HG02852 (cell line): ENCODE measurements around the gene TBCD.

ENCODE experiments used
- ATAC-seq: cut with Tn5 transposase; IDR thresholded peaks from one replicate; pipeline ENCODE4 v1.9.1; 2021; ENCODE audit warnings: mild to moderate bottlenecking, moderate library complexity; ENCODE audit not compliant: unreplicated experiment

The TBCD gene

DNA sequence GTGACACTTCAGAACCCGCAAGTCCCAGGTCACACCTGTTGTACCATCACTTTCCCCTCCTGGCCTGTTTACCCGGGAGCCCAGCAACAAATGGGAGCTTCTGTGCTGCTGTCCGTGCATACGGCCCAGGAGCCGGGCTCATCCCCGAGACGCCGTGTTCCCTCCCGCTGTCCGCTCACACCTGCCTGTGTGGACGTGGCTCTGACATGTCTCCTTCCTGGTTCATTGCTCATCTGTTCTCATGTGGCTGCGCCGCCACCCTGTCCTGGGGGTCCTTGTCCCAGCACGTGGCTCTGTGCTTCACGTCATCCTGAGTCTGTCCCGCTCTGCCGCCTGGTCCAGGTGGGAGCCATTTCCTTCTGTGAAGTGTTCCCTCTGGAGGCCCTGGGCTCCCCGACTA is 37.9 kb downstream of the TBCD start:
- ATAC-seq = no peak

DNA sequence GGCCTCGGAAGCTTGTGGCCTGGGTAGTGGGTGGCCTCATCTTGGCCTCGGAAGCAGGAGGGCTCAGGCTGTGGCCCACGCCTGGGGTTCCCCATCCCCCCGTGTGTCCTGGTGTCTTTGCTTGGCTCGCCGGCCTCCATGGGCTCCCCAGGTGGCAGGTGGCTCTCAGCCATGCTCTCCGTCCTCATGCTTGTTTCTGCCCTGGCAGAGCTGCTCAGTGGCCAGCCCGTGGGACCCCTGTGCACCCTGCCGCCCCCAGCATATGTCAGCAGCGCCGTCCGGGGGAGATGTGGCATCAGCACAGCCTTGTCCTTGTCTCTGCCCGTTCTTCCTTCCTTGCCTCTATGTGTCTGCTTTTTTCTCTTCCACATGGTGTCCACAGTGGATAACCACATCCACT is 38.5 kb downstream of the TBCD start:
- no peak for ATAC-seq

DNA sequence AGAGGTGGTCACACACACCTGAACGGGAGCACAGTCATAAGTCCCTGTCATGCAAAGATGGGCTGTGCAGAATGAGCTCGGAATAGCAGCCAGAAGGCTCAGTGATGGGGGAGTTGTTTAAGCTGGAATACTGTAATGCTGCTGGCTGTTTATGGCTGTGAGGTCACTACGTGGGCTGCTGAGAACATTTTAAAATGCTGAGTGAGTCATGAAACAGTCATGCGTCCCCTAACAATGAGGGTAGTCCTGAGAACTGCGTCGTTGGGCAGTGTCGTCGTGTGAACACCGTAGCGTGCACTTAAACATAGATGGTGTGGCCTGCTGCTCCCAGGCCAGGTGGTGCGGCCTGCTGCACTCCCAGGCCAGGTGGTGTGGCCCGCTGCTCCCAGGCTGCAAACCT is 39.7 kb downstream of the TBCD start:
- ATAC-seq = no peak

GRCh38 chr17:82793974-82794630 is 42.2 kb downstream of the TBCD start:
- ATAC-seq = no peak

DNA sequence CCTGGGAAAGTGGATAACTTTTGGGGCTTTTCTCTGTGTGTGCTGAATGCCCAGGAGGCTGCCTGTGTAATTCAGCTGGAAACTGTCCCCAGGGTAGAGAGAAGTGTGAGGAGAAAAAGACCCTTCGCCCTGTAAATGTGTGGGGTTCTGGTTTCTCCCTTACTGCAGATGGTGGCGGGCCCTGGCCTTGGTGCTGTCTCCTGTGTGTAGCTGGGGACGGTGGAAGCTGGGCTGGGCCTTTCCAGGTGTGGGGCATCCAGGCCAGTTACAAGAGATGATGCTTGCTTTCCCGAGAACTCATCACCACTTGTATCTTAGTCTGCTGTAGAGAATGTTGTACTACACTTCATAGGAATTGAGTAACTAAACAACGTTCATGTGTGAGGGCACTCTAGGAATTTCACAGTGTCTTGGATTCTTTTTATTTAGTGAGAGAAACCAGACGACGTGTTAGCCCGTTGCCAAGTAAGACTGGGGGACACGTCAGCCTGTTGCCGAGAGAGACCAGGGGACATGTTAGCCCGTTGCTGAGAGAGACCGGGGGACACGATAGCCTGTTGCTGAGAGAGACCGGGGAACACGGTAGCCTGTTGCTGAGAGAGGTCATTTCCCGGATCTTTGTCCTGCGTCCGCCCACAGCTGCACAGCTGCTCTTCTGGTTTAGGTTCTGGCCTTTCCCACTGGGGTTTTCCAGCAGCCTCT is 43.1 kb downstream of the TBCD start:
- ATAC-seq = no peak

GRCh38 chr17:82795615-82796014 is 43.8 kb downstream of the TBCD start:
- no peak for ATAC-seq

GRCh38 chr17:82797061-82797460 is 45.2 kb downstream of the TBCD start:
- no peak for ATAC-seq

DNA sequence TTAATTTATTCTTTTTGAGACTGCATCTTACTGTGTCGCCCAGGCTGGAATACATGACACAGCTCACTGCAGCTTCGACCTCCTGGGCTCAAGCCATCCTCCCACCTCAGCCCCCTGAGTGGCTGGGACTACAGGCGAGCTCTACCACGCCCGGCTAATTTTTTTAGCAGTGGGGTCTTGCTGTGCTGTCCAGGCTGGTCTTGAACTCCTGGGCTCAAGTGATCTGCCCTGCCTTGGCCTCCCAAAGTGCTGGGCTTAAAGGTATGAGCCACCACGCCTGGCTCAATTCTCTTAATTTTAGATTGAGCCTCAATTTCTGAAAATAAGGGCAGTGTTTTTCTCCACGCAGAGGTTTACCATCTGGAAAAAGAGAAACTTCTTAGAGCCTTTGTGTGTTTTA is 46.9 kb downstream of the TBCD start:
- ATAC-seq = no peak

DNA sequence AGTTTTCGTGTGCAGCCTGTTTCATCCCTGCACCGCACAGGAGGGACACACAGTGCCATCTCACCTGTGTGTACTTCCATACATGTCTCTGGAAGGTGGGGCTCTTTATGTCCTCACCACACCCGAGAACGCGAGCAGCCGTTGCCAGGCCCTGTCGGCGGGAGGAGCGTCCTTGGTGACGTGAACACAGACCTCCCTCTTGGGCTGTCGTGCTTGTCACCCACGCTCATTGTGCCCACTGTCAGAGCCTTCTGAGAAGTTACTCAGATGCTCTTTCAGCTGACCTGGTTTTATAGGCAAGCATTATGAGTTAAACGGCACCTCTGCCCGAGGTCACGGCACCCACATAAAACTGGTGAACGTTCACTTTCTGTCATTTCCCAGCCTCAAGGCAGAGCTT is 47.7 kb downstream of the TBCD start:
- ATAC-seq = no peak

DNA sequence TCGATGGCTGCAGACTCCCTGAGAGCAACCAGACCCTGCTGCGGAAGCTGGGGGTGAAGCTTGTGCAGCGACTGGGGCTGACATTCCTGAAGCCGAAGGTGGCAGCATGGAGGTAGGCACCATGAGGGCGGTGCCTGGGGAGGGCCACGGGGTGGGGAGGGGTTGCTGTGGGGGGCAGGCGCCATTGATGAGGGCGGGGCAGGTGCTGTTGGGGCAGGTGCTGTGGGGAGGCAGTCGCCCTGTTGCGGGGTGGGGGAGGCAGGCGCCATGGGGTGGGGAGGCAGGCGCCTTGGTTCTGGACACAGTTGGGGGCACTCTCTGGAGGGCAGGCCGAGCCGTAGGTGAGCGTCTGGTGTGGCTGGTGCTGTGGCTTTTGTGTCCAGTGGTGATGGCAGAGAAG is 49.0 kb downstream of the TBCD start:
- no peak for ATAC-seq

GRCh38 chr17:82801377-82801970 is 49.6 kb downstream of the TBCD start:
- no peak for ATAC-seq

DNA sequence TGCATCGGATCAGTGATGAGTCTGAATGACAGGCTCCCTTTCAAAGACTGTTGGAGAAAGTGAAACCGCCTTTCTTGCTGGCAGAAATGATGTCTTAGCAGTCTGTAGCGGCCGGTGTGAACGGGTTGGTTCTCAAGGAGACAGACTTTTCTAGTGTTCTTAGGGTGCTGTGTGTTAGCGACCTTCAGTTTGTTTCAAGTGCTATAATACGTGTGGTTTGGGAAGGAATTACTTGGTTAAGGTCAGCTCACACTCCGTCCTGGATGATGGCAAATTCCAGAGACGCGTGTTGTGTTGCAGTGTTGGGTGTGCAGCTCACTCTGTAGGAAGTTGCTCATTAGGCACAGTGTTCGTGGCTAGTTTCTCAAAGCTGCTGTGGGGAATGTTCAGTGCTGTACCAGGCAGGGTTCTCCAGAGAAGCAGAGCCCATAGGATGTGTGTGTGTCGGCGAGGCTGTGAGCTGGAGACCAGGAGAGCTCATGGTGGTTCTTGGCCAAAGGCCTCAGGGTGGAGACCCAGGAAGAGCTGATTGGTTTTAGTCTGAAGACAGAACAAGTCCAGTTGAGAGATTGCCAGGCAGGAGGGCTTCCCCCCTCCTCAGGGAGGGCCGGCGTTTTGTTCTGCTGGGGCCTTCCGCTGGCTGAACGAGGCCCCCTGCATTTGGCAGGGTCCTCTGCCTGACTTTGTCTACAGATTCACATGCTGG is 50.4 kb downstream of the TBCD start:
- ATAC-seq = no peak

GRCh38 chr17:82803185-82803584 is 51.3 kb downstream of the TBCD start:
- no peak for ATAC-seq

DNA sequence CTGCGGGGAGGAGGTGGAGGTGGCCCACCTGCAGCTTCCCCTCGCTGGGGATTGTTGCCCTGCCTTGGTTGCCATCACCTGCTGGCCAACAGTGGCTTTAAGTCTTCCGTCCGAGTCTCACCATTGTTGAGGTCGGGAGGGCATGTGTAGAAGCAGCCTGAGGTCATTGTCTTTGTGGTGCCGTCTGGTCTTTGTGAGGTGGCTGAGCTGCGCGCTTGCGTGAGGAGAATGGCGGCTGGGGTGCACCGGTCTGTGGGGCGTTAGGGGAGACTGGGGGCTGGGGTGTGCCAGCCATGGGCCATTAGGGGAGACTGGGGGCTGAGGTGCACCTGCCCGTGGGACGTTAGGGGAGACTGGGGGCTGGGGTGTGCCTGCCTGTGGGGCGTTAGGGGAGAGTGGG is 51.7 kb downstream of the TBCD start:
- no peak for ATAC-seq

DNA sequence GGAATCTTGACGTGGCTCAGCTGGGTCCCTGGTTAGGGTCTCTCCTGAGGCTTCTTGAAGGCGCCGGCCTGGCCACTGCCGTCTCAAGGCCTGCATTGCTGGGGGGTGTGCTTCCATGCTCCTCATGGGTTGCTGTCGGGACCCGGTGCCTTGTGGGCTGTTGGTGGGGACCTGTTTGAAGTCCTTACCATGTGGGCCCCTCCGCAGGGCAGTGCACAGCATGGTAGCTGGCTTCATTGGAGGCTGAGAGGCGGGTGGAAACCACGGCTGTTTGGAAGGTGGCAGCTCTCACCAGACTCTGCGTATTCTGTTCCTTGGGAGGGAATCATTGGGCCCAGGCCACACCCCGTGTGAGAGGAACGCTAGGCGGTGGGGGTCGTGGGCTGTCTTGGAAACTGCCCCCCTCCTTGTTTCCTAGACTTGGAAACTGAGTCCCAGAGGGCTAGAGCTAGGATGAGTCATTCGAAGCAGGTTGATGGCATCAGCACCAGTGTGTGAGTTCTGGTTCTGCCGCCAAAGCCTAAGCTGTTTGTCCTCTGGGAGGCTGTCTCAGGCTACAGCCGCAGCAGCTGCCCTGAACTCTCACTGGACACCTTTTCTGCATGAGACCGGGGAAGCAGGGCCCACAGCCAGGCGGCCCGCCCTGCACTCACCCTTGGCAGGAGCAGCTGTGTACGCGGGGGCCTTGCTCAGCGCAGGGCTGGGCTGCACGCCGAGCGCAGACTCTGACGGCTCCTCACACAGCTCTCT is 52.8 kb downstream of the TBCD start:
- ATAC-seq = no peak

- no peak for ATAC-seq
These were observed 53.4 kb downstream of the TBCD start for GRCh38 chr17:82805254-82805653.

GRCh38 chr17:82805823-82806222 is 54.0 kb downstream of the TBCD start:
- no peak for ATAC-seq

GRCh38 chr17:82806645-82807044 is 54.8 kb downstream of the TBCD start:
- no peak for ATAC-seq

DNA sequence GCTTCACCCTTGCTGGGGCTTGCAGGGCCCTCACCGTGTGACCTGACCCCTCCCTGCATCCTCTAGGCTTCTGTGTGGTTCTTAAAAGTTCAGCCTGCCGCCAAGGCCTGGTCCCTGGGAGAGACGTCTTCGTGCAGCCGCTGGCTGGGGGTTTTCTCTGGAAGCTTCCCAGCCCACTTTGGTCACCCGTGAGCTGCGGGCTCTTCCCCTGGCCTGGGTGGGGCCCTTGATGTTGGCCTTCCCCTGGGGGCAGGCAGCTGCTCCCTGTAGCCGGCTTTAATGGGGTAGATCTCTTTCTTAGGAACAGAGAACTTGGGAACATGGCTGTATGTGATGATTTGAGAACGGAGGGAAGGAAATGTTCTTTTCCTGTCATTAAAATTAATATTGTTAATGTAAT is 55.2 kb downstream of the TBCD start:
- no peak for ATAC-seq

DNA sequence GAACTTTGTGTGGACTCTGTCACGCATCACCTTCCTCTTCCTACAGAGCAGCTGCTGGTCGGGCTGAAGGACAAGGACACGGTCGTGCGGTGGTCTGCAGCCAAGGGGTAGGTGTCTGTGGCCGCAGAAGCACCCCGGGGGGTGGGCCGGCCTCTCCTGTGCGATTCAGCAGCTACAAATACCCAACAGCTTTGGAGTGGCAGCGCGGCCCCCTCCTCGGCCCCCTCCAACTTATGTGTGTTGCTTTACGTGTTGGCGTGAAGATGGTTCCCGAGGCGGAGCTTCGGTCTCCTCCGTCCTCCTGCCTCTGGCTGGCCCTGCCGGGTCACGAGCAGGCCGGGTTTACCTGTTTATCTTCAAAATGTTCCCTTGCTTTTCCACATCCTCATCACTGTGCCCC is 55.7 kb downstream of the TBCD start:
- ATAC-seq = no peak

DNA sequence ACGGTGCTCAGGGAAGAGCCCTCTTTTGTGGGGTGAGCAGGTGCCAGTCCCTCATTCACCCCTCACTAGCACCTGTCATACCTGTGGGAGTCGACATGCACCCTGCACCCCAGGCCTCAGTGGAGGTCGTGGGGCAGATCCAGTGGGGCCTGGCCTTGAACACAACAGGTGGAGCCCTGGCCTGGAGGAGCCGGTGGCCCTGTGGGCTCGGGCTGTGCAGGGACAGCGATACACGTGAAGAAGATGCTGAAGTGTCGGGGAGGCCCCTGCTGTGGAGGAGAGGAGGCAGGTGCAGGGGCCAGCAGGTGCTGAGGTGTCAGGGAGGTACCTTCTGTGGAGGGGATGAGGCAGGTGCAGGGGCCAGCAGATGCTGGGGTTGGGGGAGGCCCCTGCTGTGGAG is 56.1 kb downstream of the TBCD start:
- ATAC-seq = no peak
